Endothelial cell (in vitro differentiated cells): Measurements from ENCODE around the gene CBX7. TPM values are rescaled to one million over a fixed set of nuclear protein-coding genes. Genes with fewer than 3 reads are reported as not detected.

ENCODE experiments used
- DNase-seq: peaks from one replicate; pipeline ENCODE4 v3.0.0; 2021; ENCODE audit warnings: low spot score
- H3K27ac Mint-ChIP-seq: one replicate; pipeline ENCODE4 v1.8.0; 2021; ENCODE audit warnings: mixed read lengths, inconsistent platforms; ENCODE audit not compliant: unreplicated experiment
- H3K27me3 Mint-ChIP-seq: one replicate; pipeline ENCODE4 v1.8.0; 2021; ENCODE audit warnings: mild to moderate bottlenecking, moderate library complexity, mixed read lengths, inconsistent platforms; ENCODE audit not compliant: unreplicated experiment
- H3K36me3 Mint-ChIP-seq: one replicate; pipeline ENCODE4 v1.8.0; 2021; ENCODE audit warnings: mild to moderate bottlenecking, low read depth, mixed read lengths, inconsistent platforms; ENCODE audit not compliant: unreplicated experiment
- H3K4me1 Mint-ChIP-seq: one replicate; pipeline ENCODE4 v1.8.0; 2021; ENCODE audit warnings: mild to moderate bottlenecking, mixed read lengths, inconsistent platforms; ENCODE audit not compliant: unreplicated experiment
- H3K4me3 Mint-ChIP-seq: one replicate; pipeline ENCODE4 v1.8.0; 2021; ENCODE audit warnings: mild to moderate bottlenecking, mixed read lengths, inconsistent platforms; ENCODE audit not compliant: unreplicated experiment
- H3K9me3 Mint-ChIP-seq: one replicate; pipeline ENCODE4 v1.8.0; 2021; ENCODE audit warnings: mixed read lengths, inconsistent platforms; ENCODE audit not compliant: unreplicated experiment
- CTCF ChIP-seq: fragments of 200-600 bp; sonication (generic); IDR thresholded peaks from one replicate; pipeline ENCODE4 v1.5.0; 2021; ENCODE audit warnings: antibody characterized with exemption; ENCODE audit not compliant: unreplicated experiment
- long read RNA-seq: library from polyadenylated mRNA; unstranded; transcript quantifications from one replicate; pipeline ENCODE4 v2.0.0, GENCODE V29; 2020; ENCODE audit not compliant: unreplicated experiment
- total RNA-seq: library from RNA; stranded (reverse); fragmentation: NEBNext Ultra II Directional; extraction: Animal tissue kit (Norgen Biotek cat#: 25700); gene quantifications from one replicate; pipeline ENCODE4 v1.2.1, GENCODE V29; 2021; ENCODE audit not compliant: unreplicated experiment

The CBX7 gene
- total RNA-seq: 3.5 TPM
- long read RNA-seq: 0 reads

GRCh38 chr22:39152511-39153219 is at the start of gene CBX7:
TSS of gene CBX7 (minus strand) at chr22:39152680. CDS start at chr22:39152444, 236 bp downstream.
- Mint-ChIP-seq H3K4me3 (peak within 1 kb of the TSS; percentile 93), H3K27ac (peak within 1 kb of the TSS; percentile 85), H3K4me1 (peaks cover 3% of the 10 kb centered on the region), H3K9me3 (no peaks in the 10 kb centered on the region), H3K27me3 (peaks cover 10% of the 10 kb centered on the region), H3K36me3 (peaks cover 4% of the 10 kb centered on the region)
- peak; percentile 83 for DNase-seq
- TF ChIP-seq CTCF: no peak

GRCh38 chr22:39197578-39197977 is 45.1 kb upstream of the CBX7 start:
- H3K4me1 Mint-ChIP-seq: no peaks in the 10 kb centered on the region
- H3K36me3 Mint-ChIP-seq: no peaks in the 10 kb centered on the region
- H3K4me3 Mint-ChIP-seq: no peak overlapping the region
- no peak for TF ChIP-seq CTCF
- no peak overlapping the region for H3K27ac Mint-ChIP-seq
- no peak for DNase-seq
- no peaks in the 10 kb centered on the region for H3K27me3 Mint-ChIP-seq
- H3K9me3 Mint-ChIP-seq: no peaks in the 10 kb centered on the region

GRCh38 chr22:39194098-39194497 is 41.6 kb upstream of the CBX7 start:
- Mint-ChIP-seq H3K4me3 (no peak overlapping the region), H3K27ac (no peak overlapping the region), H3K9me3 (no peaks in the 10 kb centered on the region), H3K27me3 (peaks cover 2% of the 10 kb centered on the region), H3K4me1 (no peaks in the 10 kb centered on the region), H3K36me3 (no peaks in the 10 kb centered on the region)
- no peak for DNase-seq
- TF ChIP-seq CTCF: no peak

GRCh38 chr22:39188809-39189208 is 36.3 kb upstream of the CBX7 start:
- no peak for DNase-seq
- Mint-ChIP-seq H3K27ac (no peak overlapping the region), H3K27me3 (peaks cover 4% of the 10 kb centered on the region), H3K9me3 (no peaks in the 10 kb centered on the region), H3K4me3 (no peak overlapping the region), H3K4me1 (peaks cover 3% of the 10 kb centered on the region), H3K36me3 (no peaks in the 10 kb centered on the region)
- TF ChIP-seq CTCF: no peak

GRCh38 chr22:39185601-39186012 is 33.1 kb upstream of the CBX7 start:
- H3K4me3 Mint-ChIP-seq: no peak overlapping the region
- TF ChIP-seq CTCF: no peak
- peaks cover 5% of the 10 kb centered on the region for H3K4me1 Mint-ChIP-seq
- no peaks in the 10 kb centered on the region for H3K36me3 Mint-ChIP-seq
- peaks cover 7% of the 10 kb centered on the region for H3K27me3 Mint-ChIP-seq
- H3K27ac Mint-ChIP-seq: no peak overlapping the region
- no peaks in the 10 kb centered on the region for H3K9me3 Mint-ChIP-seq
- DNase-seq: no peak
